ENCODE data around the gene TRIM47.
"Not testable (repeated sequence)": the region's sequence is repeated elsewhere in the genome, so short reads cannot be mapped to it uniquely, and the experiment has no call there.

TRIM47 gene

GRCh38 chr17:75865404-75866188 lies 12.8 kb downstream of the TRIM47 start:
- DNase-seq = not testable (repeated sequence)

- not testable (repeated sequence) for DNase-seq
Observed at GRCh38 chr17:75864887-75865286, 13.5 kb downstream of the TRIM47 start.

GRCh38 chr17:75864448-75864871 lies 13.9 kb downstream of the TRIM47 start:
- no peak for DNase-seq

GRCh38 chr17:75861927-75862317 lies 16.5 kb downstream of the TRIM47 start:
- no peak for DNase-seq

GRCh38 chr17:75859358-75859757 lies 19.0 kb downstream of the TRIM47 start:
- DNase-seq = not testable (repeated sequence)

- no peak for DNase-seq
Observed at GRCh38 chr17:75856062-75856756, 22.2 kb downstream of the TRIM47 start.

GRCh38 chr17:75855310-75856061 lies 22.9 kb downstream of the TRIM47 start, which contains the start of gene WBP2:
WBP2 (minus strand) TSS chr17:75855335; CDS start chr17:75855297, 38 bp downstream.
- peak; percentile 100 for DNase-seq

- DNase-seq = no peak
Observed at GRCh38 chr17:75854881-75855309, 23.5 kb downstream of the TRIM47 start.

GRCh38 chr17:75854101-75854748 lies 24.2 kb downstream of the TRIM47 start:
- DNase-seq = no peak

GRCh38 chr17:75853433-75853832 lies 24.9 kb downstream of the TRIM47 start:
- no peak for DNase-seq

- DNase-seq = not testable (repeated sequence)
Observed at GRCh38 chr17:75851693-75851991, 26.7 kb downstream of the TRIM47 start.

- DNase-seq = no peak
Observed at GRCh38 chr17:75850928-75851692, 27.3 kb downstream of the TRIM47 start.

GRCh38 chr17:75849724-75850123 lies 28.7 kb downstream of the TRIM47 start:
- no peak for DNase-seq

GRCh38 chr17:75849279-75849646 lies 29.1 kb downstream of the TRIM47 start:
- DNase-seq = no peak

GRCh38 chr17:75848523-75849278 lies 29.7 kb downstream of the TRIM47 start:
- DNase-seq = no peak

- no peak for DNase-seq
Observed at GRCh38 chr17:75847614-75848522, 30.5 kb downstream of the TRIM47 start.

- no peak for DNase-seq
Observed at GRCh38 chr17:75846692-75847613, 31.4 kb downstream of the TRIM47 start.

- DNase-seq = no peak
Observed at GRCh38 chr17:75845933-75846691, 32.3 kb downstream of the TRIM47 start.

Data from amniotic stem cell (primary cell).